ENCODE results near the gene SLC16A11.
"Not testable (repeated sequence)": the region's sequence is repeated elsewhere in the genome, so short reads cannot be mapped to it uniquely, and the experiment has no call there.

Gene SLC16A11

GRCh38 chr17:6994118-6994598 lies 49.7 kb downstream of the SLC16A11 start:
- Histone ChIP-seq H3K27ac (ENCODE audit: low read length) (no peak overlapping the region), H3K36me3 (ENCODE audit: control insufficient read depth in 2 of 2, insufficient read depth in 2 of 2, low read length in 2 of 2) (peaks cover 5 to 6% of the 10 kb centered on the region in 2 donors)

GRCh38 chr17:6993613-6994056 lies 50.3 kb downstream of the SLC16A11 start:
- not testable (repeated sequence) for H3K4me3 ChIP-seq (ENCODE audit: low read length in 2 of 2); H3K27ac ChIP-seq (ENCODE audit: low read length); H3K36me3 ChIP-seq (ENCODE audit: control insufficient read depth in 2 of 2, insufficient read depth in 2 of 2, low read length in 2 of 2); H3K9me3 ChIP-seq (ENCODE audit: control insufficient read depth in 2 of 2, low read length in 2 of 2); H3K9ac ChIP-seq (ENCODE audit: low read length in 2 of 2)
- H3K27me3 ChIP-seq (ENCODE audit: control insufficient read depth in 1 of 2, insufficient read depth in 2 of 2, low read length in 2 of 2), result peaks cover 7 to 11% of the 10 kb centered on the region in 2 donors
- H3K4me1 ChIP-seq (ENCODE audit: control insufficient read depth, insufficient read depth, low read length), result peaks cover 13% of the 10 kb centered on the region

More at GRCh38 chr17:6994118-6994598, 49.7 kb downstream of the SLC16A11 start:
- Histone ChIP-seq H3K27me3 (ENCODE audit: control insufficient read depth in 1 of 2, insufficient read depth in 2 of 2, low read length in 2 of 2) (peaks cover 7 to 11% of the 10 kb centered on the region in 2 donors), H3K4me1 (ENCODE audit: control insufficient read depth, insufficient read depth, low read length) (peaks cover 13% of the 10 kb centered on the region), H3K4me3 (ENCODE audit: low read length in 2 of 2) (no peak overlapping the region), H3K9me3 (ENCODE audit: control insufficient read depth in 2 of 2, low read length in 2 of 2) (no peaks in the 10 kb centered on the region), H3K9ac (ENCODE audit: low read length in 2 of 2) (no peak overlapping the region)
